Measurements from ENCODE around the gene DLX2.

The DLX2 gene

GRCh38 chr2:172134270-172134669, 31.6 kb upstream of the DLX2 start:
- no peak for TF ChIP-seq CTCF (IDR thresholded peaks at IDR 0.05; ENCODE audit: insufficient read depth, low read depth, low read length, missing control alignments)
- no peak overlapping the region for H3K4me3 ChIP-seq (ENCODE audit: low read depth, low read length)
- DNase-seq (ENCODE audit: low read depth) = no peak

- no peak for DNase-seq (ENCODE audit: low read depth)
- no peak overlapping the region for H3K4me3 ChIP-seq (ENCODE audit: low read depth, low read length)
- TF ChIP-seq CTCF (IDR thresholded peaks at IDR 0.05; ENCODE audit: insufficient read depth, low read depth, low read length, missing control alignments) = no peak
Observed at GRCh38 chr2:172131713-172132555, 29.2 kb upstream of the DLX2 start.

- no peak for TF ChIP-seq CTCF (IDR thresholded peaks at IDR 0.05; ENCODE audit: insufficient read depth, low read depth, low read length, missing control alignments)
- H3K4me3 ChIP-seq (ENCODE audit: low read depth, low read length) = no peak overlapping the region
- DNase-seq (ENCODE audit: low read depth) = no peak
Observed at GRCh38 chr2:172129404-172129803, 26.7 kb upstream of the DLX2 start.

- H3K4me3 ChIP-seq (ENCODE audit: low read depth, low read length) = no peak overlapping the region
- no peak for TF ChIP-seq CTCF (IDR thresholded peaks at IDR 0.05; ENCODE audit: insufficient read depth, low read depth, low read length, missing control alignments)
- DNase-seq (ENCODE audit: low read depth) = no peak
Observed at GRCh38 chr2:172128484-172128883, 25.8 kb upstream of the DLX2 start.

GRCh38 chr2:172120118-172120517, 17.4 kb upstream of the DLX2 start:
- H3K4me3 ChIP-seq (ENCODE audit: low read depth, low read length) = no peak overlapping the region
- no peak for DNase-seq (ENCODE audit: low read depth)
- no peak for TF ChIP-seq CTCF (IDR thresholded peaks at IDR 0.05; ENCODE audit: insufficient read depth, low read depth, low read length, missing control alignments)

GRCh38 chr2:172119089-172119488, 16.4 kb upstream of the DLX2 start:
- H3K4me3 ChIP-seq (ENCODE audit: low read depth, low read length) = no peak overlapping the region
- no peak for DNase-seq (ENCODE audit: low read depth)
- no peak for TF ChIP-seq CTCF (IDR thresholded peaks at IDR 0.05; ENCODE audit: insufficient read depth, low read depth, low read length, missing control alignments)

GRCh38 chr2:172116107-172116506, 13.4 kb upstream of the DLX2 start:
- H3K4me3 ChIP-seq (ENCODE audit: low read depth, low read length) = no peak overlapping the region
- no peak for DNase-seq (ENCODE audit: low read depth)
- TF ChIP-seq CTCF (IDR thresholded peaks at IDR 0.05; ENCODE audit: insufficient read depth, low read depth, low read length, missing control alignments) = no peak
